ENCODE measurements around the gene TAPBP. TPM values are rescaled to one million over a fixed set of nuclear protein-coding genes. Genes with fewer than 3 reads are reported as not detected.
A peak's percentile ranks its signal among the peaks of the same experiment; 100 is the strongest.
"Not testable (repeated sequence)": the region's sequence is repeated elsewhere in the genome, so short reads cannot be mapped to it uniquely, and the experiment has no call there.

Gene TAPBP
- total RNA-seq (2014; rRNA removed; shearing (Covaris generic)): 45.5 and 55.4 TPM in 2 replicates
- 228 and 235 TPM in 2 replicates for polyA plus RNA-seq (2015; cell fraction: cytosol; rRNA removed)
- polyA plus RNA-seq (2015; cell fraction: nucleus; rRNA removed): 40.6 and 49.8 TPM in 2 replicates

DNA sequence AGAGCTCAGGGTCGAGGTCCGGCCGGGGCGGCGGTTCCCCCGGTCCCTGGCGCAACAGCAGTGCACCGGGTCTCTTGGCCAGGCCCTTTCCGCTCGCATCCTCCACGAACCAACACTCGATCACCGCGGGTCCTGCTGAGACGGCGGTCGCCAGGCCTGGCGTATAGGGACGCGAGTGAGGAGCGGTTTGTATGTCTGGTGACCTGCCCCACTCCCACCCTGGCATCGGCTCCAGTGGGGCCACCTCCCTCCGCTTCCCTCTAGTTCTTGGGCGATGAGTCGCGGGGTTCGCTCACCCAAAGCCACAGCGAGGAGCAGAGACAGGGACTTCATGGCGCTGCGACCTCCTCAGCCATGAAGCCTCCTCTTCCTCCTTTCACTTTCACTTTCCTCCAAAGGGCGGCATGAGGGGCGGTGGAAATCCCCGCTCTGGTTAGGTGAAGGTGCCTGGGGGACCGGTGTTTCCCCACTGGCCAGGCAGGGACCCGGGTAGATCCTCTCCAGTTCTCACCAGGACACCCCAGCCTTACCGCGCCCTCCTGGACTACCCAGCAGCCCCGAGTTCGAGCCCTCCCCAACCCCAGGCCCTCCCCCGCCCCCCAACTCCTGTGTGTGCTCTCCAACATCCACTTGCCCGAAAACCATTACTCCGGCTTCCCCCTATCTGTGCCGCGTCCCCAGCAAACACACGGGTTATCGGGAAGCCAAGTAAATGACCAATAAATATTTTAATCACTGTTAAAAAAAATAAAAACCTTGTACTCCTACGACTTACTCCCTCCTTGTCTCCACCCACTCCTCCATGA, at the start of gene TAPBP:
TAPBP (minus strand) TSS at position 370 of the 806 bp plus-strand sequence; CDS start at position 333, 37 bp downstream.
- in situ Hi-C loops (cut with HindIII; ENCODE audit: low pct_unique_long_range_greater_than_20kb, low sequenced_read_pairs): no loop called here
- DNase-seq (ENCODE audit: low read depth, low spot score): peak; percentile 33

DNA sequence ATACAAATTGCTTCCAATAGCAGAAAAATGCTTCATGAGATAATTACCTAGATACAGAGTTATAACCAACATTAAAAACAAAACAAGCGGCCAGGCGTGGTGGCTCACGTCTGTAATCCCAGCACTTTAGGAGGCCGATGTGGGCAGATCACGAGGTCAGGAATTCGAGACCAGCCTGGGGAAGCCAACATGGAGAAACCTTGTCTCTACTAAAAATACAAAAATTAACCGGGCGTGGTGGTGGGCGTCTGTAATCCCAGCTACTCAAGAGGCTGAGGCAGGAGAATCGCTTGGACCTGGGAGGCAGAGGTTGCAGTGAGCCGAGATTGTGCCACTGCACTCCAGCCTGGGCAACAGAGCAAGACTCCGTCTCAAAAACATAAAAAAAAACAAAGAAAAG, 49.6 kb upstream of the TAPBP start:
- DNase-seq (ENCODE audit: low read depth, low spot score); in situ Hi-C loops (cut with HindIII; ENCODE audit: low pct_unique_long_range_greater_than_20kb, low sequenced_read_pairs): not testable (repeated sequence)

DNA sequence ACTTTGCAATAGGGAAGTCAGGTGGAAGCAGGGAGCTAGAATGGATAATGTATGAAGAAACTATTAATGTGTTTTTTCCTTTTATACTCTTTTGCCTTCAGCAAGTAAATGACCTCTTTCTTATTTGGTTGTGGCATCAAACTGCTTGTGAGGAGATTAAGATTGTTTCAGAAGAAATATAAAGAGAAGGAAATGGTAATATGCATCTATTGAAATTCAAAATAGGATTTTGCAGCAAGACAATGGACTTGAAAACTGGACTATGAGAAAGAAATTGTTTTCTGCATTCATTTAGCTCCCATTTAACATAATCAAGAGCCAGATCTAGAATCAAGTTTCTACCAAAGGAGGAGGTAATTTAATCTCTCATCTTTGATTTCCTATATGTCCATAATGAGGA, 45.5 kb upstream of the TAPBP start:
- in situ Hi-C loops (cut with HindIII; ENCODE audit: low pct_unique_long_range_greater_than_20kb, low sequenced_read_pairs): no loop called here
- DNase-seq (ENCODE audit: low read depth, low spot score): no peak

DNA sequence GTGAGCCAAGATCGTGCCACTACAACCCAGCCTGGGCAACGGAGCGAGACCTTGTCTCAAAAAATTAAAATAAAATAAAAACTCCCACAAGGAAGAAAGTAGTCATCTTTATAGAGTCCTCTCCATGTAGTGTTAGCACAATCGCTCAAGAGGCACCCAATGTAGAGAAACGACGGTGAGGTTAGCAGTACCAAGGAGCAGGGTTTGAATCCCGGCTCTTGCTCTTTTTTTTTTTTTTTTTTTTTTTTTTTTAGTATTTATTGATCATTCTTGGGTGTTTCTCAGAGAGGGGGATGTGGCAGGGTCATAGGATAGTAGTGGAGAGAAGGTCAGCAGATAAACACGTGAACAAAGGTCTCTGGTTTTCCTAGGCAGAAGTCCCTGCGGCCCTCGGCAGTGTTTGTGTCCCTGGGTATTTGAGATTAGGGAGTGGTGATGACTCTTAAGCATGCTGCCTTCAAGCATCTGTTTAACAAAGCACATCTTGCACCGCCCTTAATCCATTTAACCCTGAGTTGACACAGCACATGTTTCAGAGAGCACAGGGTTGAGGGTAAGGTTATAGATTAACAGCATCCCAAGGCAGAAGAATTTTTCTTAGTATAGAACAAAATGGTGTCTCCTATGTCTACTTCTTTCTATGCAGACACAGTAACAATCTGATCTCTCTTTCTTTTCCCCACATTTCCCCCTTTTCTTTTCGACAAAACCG, 43.4 kb upstream of the TAPBP start:
- DNase-seq (ENCODE audit: low read depth, low spot score); in situ Hi-C loops (cut with HindIII; ENCODE audit: low pct_unique_long_range_greater_than_20kb, low sequenced_read_pairs): not testable (repeated sequence)

DNA sequence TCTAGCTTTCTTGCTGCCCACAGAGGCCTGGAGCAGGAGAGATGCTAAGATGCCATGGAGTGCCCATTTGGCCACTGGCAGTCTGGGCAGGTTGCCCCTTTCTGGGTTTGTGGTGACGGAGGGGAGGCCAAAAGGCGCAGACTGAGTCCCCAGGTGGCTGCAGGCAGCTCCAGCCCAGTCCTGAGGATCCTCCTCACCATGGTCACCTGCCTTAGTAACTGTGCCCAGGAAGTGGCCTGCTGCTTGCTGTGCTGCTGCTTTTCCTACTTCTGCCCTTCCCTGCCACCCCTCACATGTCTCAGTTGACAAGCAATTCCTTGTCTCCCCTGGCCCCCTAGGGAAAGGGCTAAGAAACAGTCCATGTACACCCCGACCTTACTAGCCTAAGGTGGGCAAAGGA, 42.4 kb upstream of the TAPBP start:
- DNase-seq (ENCODE audit: low read depth, low spot score): no peak
- in situ Hi-C loops (cut with HindIII; ENCODE audit: low pct_unique_long_range_greater_than_20kb, low sequenced_read_pairs): no loop called here

DNA sequence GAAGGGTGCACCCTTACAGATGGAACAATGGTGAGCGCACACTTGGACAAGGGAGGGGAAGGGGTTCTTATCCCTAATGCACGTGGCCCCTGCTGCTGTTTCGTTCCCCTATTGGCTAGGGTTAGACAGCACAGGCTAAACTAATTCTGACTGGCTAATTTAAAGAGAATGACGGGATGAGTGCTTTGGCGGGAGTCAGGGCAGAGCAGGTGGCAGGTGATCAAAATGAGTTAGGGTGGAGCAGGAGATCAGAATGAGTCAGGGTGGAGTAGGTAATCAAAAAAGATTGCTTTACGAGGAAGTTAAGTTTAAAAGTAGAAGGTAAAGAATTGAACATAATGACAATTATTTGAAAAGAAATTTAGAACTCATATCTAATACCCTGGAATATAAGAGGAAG, 42.0 kb upstream of the TAPBP start:
- DNase-seq (ENCODE audit: low read depth, low spot score); in situ Hi-C loops (cut with HindIII; ENCODE audit: low pct_unique_long_range_greater_than_20kb, low sequenced_read_pairs): not testable (repeated sequence)

DNA sequence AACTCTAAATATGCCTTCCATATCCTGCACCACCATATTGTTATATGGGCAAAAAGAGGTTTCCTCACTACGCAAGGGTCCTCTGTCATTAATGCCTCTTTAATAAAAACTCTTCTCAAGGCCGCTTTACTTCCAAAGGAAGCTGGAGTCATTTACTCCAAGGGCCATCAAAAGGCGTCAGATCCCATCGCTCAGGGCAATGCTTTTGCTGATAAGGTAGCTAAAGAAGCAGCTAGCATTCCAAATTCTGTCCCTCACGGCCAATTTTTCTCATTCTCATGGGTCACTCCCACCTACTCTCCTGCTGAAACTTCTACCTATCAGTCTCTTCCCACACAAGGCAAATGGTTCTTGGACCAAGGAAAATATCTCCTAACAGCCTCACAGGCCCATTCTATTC, 33.9 kb upstream of the TAPBP start:
- DNase-seq (ENCODE audit: low read depth, low spot score): no peak
- in situ Hi-C loops (cut with HindIII; ENCODE audit: low pct_unique_long_range_greater_than_20kb, low sequenced_read_pairs): no loop called here

DNA sequence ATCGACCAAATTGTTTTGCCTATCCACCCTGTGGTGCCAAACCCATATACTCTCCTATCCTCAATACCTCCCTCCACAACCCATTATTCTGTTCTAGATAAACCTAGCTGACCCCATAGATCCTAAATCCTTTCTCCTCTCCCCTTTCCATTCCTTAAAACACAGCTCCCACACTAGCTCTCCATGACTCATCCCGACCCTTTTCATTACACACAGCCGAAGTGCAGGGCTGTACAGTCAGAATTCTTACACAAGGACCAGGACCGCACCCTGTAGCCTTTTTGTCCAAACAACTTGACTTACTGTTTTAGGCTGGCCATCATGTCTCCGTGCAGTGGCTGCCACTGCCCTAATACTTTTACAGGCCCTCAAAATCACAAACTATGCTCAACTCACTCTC, 33.1 kb upstream of the TAPBP start:
- DNase-seq (ENCODE audit: low read depth, low spot score); in situ Hi-C loops (cut with HindIII; ENCODE audit: low pct_unique_long_range_greater_than_20kb, low sequenced_read_pairs): not testable (repeated sequence)

DNA sequence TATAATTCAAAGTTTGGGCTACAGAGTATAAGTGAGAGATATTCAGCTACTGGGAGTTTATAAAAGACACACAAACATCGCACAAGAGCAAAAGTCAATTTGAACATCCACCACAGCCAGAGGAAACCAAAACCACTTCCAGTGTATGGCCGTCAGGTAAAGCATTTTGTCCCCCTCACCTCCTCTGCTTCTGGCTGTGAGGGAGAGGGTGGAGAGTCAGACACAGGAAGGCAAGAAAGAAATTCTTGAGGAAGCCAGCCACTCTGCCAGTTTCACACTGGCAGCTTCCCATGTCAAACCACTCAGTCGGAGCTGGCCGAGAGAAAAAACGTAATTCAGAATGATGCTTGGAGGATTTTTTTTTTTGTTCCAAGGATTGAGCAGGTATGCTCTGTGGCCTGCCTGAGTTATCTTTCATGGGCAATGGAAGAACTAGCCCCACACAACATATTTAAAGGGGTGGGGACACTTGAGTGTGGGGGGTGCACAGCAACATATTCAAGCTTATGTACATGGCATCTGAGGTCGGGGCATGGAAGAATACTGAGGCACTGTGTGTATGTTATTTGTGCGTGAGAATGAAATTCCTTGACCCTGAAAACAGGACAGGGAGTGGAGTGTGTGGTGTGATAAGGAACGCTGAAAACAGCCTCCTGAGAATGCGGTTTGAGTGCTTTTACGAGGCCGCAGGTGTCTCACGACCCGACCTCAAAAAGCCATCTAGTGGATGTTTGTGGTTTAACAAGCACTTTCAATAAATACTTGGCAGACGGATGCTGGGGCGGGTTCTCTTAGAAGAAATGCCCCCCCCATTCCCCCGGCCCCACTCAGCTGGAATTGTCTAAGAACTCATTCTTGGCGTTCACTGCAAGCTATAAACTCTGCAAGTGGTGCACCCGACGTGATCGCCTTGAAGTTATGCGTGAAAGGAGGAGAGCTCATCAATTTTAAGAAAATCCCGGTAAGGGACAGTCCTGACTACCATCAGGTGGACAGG, 31.1 kb upstream of the TAPBP start:
- in situ Hi-C loops (cut with HindIII; ENCODE audit: low pct_unique_long_range_greater_than_20kb, low sequenced_read_pairs): no loop called here
- peak; percentile 79 for DNase-seq (ENCODE audit: low read depth, low spot score)

DNA sequence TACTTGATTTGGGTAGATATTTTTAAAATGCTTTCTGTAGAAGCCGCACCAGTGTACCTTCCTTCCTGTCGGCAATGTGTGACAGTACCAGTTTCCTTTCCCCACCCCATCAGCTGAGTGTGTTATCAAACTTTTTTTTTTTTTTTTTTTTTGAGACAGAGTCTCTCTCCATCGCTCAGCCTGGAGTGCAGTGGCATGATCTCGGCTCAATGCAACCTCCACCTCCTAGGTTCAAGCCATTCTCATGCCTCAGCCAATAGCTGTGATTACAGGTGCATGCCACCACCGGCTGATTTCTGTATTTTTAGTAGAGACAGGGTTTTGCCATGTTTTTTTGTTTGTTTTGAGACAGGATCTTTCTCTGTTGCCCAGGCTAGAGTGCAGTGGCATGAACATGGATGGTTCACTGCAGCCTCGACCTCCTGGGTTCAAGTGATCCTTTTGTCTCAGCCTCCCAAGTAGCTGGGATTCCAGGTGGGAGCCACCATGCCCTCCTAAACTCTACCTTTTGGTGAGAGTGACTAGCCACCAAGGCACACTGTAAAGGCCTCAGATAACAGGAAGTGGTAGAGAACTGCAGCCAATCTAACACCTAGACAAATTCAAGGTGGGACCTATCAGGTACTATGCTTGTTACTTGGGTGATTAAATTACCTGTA, 30.2 kb upstream of the TAPBP start:
- in situ Hi-C loops (cut with HindIII; ENCODE audit: low pct_unique_long_range_greater_than_20kb, low sequenced_read_pairs): no loop called here
- DNase-seq (ENCODE audit: low read depth, low spot score): no peak

DNA sequence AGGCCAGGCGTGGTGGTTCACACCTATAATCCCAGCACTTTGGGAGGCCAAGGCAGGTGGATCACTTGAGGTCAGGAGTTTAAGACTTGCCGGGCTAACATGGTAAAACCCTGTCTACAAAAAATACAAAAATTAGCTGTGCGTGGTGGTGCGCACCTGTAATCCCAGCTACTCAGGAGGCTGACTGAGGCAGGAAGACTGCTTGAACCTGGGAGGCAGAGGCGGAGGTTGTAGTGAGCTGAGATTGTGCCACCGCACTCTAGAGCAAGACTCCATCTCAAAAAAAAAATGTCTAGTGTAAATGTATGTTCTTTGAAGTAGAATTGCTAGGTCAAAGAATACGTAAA, 29.7 kb upstream of the TAPBP start:
- in situ Hi-C loops (cut with HindIII; ENCODE audit: low pct_unique_long_range_greater_than_20kb, low sequenced_read_pairs); DNase-seq (ENCODE audit: low read depth, low spot score): not testable (repeated sequence)

DNA sequence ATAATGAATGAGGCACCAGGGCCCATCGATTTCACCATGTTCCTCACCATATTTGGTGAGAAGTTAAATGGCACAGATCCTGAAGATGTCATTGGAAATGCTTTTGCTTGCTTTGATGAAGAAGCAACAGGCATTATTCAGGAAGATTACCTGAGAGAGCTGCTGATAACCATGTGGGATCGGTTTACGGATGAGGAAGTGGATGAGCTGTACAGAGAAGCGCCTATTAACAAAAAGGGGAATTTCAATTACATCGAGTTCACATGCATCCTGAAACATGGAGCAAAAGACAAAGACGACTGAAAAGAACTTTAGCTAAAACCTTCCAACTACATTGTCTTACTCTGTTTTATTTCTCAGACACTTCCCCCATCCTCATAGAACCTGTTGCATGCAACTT, 25.3 kb upstream of the TAPBP start:
- in situ Hi-C loops (cut with HindIII; ENCODE audit: low pct_unique_long_range_greater_than_20kb, low sequenced_read_pairs): no loop called here

DNA sequence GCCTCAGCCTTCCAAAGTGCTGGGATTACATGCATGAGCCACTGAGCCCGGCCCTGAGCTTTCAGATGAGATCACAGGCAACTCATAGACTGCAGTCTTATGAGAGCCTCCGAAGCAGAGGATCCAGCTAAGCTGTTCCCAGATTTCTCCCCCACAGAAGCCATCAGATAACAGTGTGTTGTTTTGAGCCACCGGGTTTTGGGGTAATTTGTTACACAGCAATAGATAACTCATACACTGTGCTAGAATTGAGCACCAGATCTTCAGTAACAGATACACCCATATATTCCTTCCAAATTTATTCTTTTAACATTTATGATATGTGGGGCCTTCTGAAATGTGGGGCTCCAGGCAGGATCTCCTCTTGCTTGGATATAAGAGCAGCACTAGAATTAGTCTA, 22.6 kb upstream of the TAPBP start:
- no peak for DNase-seq (ENCODE audit: low read depth, low spot score)
- in situ Hi-C loops (cut with HindIII; ENCODE audit: low pct_unique_long_range_greater_than_20kb, low sequenced_read_pairs): no loop called here

More for the DNA sequence above, 25.3 kb upstream of the TAPBP start:
- DNase-seq (ENCODE audit: low read depth, low spot score): no peak

DNA sequence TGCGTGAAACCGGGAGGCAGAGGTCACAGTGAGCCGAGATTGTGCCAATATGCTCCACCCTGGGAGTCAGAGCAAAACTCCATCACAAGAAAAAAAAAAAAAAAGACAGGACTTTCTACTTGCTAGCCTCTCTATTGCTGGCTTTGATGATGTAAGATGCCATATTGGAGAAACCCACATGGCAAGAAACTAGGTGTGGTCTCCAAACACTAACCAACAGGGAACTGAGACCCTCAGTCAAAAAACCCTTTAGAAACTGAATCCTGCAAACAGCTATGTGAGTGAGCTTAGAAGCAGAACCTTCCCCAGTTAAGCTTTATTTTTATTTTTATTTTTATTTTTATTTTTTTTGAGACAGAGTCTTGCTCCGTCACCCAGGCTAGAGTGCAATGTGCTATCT, 22.0 kb upstream of the TAPBP start:
- no peak for DNase-seq (ENCODE audit: low read depth, low spot score)
- in situ Hi-C loops (cut with HindIII; ENCODE audit: low pct_unique_long_range_greater_than_20kb, low sequenced_read_pairs): no loop called here

DNA sequence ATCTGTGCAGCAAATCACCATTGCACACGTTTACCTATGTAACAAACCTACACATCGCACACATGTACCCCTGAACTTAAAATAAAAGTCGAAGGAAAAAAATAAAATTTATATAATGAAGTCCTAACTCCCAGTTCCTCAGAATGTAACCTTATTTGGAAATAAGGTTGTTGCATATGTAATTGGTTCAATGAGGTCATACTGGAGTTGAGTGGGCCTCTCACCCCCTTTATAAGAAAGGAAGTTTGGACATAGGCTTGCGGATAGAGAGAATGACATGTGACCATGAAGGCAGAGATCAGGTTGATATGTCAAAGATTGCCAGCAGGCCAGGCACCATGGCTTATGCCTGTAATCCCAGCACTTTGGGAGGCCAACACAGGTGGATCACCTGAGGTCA, 19.8 kb upstream of the TAPBP start:
- no peak for DNase-seq (ENCODE audit: low read depth, low spot score)
- in situ Hi-C loops (cut with HindIII; ENCODE audit: low pct_unique_long_range_greater_than_20kb, low sequenced_read_pairs): no loop called here

DNA sequence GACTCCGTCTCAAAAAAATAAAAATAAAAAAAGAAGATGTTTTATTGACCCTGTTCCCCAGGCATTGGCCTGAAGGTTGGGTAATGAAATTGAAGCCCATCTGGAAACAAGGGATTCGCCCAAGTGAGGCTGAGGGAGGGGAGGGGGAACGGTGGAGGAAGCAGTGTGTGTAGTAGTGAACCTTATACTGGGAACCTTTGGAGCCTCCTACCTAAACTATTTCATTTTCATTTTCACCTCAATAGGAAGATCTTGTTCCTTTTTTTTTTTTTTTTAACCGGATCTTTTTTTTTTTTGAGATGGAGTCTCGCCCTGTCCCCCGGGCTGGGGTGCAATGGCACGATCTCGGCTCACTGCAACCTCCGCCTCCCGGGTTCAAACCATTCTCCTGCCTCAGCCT, 16.9 kb upstream of the TAPBP start:
- DNase-seq (ENCODE audit: low read depth, low spot score): no peak
- in situ Hi-C loops (cut with HindIII; ENCODE audit: low pct_unique_long_range_greater_than_20kb, low sequenced_read_pairs): no loop called here

DNA sequence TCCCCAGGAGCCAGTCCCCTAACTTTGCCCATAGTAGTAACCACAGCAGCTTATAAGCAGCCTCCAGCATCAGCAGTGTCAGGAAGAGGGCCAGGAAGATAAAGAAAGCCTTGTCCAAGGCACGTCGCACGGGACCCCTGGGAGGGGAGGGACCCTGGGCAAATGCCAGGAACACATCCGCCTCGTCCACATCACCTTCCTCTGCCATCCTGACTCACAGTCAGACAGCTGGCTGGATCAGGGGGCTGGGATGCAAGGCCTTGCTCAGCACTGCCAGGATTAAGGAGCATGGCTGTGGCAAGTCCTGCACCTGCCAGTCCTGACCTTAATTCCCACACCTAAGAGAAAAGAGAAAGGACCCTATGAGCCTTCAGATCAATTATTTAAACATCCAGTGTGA, 15.2 kb upstream of the TAPBP start:
- in situ Hi-C loops (cut with HindIII; ENCODE audit: low pct_unique_long_range_greater_than_20kb, low sequenced_read_pairs): no loop called here
- peak; percentile 70 for DNase-seq (ENCODE audit: low read depth, low spot score)
